Spleen (tissue), 7 donors: ENCODE data around the gene DDX24.

ENCODE experiments used
- CTCF ChIP-seq, 11 experiments: fragments of 200-600 bp in 7 of 11; fragments of 450-650 bp in 4 of 11; sonication (generic) in 4 of 11; IDR thresholded peaks in 8 of 11; conservative IDR thresholded peaks in 3 of 11; 1 replicate in 7 of 11; 2 replicates in 4 of 11; pipeline versions ENCODE4 v1.4.0 to v1.8.0; 2016 to 2021; ENCODE audit warnings: antibody characterized with exemption in 11 of 11, inconsistent platforms in 4 of 11, mild to moderate bottlenecking in 1 of 11
- POLR2A ChIP-seq, 3 donors: fragments of 450-650 bp; IDR thresholded peaks; one replicate each; pipeline ENCODE4 v1.5.1; 2017; ENCODE audit warnings: antibody characterized with exemption in 3 of 3, mild to moderate bottlenecking in 1 of 3
- POLR2AphosphoS5 ChIP-seq, 3 donors: sonication (generic); formaldehyde crosslinking; IDR thresholded peaks; one replicate each; pipeline ENCODE4 v1.5.1; 2017; ENCODE audit warnings: antibody characterized with exemption in 3 of 3
- donor health status: DM: no; HTN: no; CAD: no; lungs with moderate emphysema.
- donor health status: DM: no; HTN: no; CAD: no.
- donor health status: DM: no; HTN: no; CAD: no.

- TF ChIP-seq POLR2AphosphoS5 (IDR thresholded peaks at IDR 0.05) (no peak), CTCF (IDR thresholded peaks at IDR 0.05 in 8 of 11, conservative IDR thresholded peaks at IDR 0.05 in 3 of 11) (no peak), POLR2A (IDR thresholded peaks at IDR 0.05) (no peak)
Measured at GRCh38 chr14:94001016-94001415, 80.0 kb downstream of the DDX24 start.
